ENCODE data around the gene ACAP1. TPM values are rescaled to one million over a fixed set of nuclear protein-coding genes. Genes with fewer than 3 reads are reported as not detected.

Gene ACAP1
- total and polyA plus RNA-seq, 9 of the 15 experiments (the other 6 are each of a cell fraction or from before 2014, with no cell fraction given) = 0.15 to 8.5 (median 2.4) TPM

- in situ Hi-C loops (cut with MboI) = no loop called here
- Histone ChIP-seq H3K9me1 (ENCODE audit: control insufficient read depth, insufficient read depth, low read length) (no peaks in the 10 kb centered on the region), H3K79me2 (ENCODE audit: control insufficient read depth, insufficient read depth, low read length) (peaks cover 8% of the 10 kb centered on the region), H3K27ac (ENCODE audit: extremely low read depth, low read depth, low read length) (no peak overlapping the region), H3K36me3 (ENCODE audit: control insufficient read depth, insufficient read depth, low read length) (no peaks in the 10 kb centered on the region), H3K9me3 (replicated peaks; ENCODE audit: control insufficient read depth, insufficient read depth, low read depth, low read length) (no peaks in the 10 kb centered on the region), H4K20me1 (replicated peaks; ENCODE audit: control insufficient read depth, insufficient read depth, low read length) (no peaks in the 10 kb centered on the region), H3K27me3 (ENCODE audit: control insufficient read depth in 2 of 2, insufficient read depth in 2 of 2, low read length in 2 of 2) (no peaks in the 10 kb centered on the region), H3K4me1 (replicated peaks in 1 of 2; ENCODE audit: control insufficient read depth in 2 of 2, insufficient read depth in 2 of 2, low read length in 2 of 2) (peaks cover 3 to 64% of the 10 kb centered on the region in 2 experiments; a peak in 3 of 5 replicates), H2AFZ (ENCODE audit: low read depth, low read length) (no peak overlapping the region), H3K4me2 (ENCODE audit: insufficient read depth, low read length) (no peak overlapping the region), H3K9ac (ENCODE audit: insufficient read depth in 1 of 2, low read depth in 2 of 2, low read length in 2 of 2) (peak overlapping the region in 1 of 2 experiments; percentile 55; a peak in 1 of 4 replicates), H3K4me3 (no peak overlapping the region)
- ATAC-seq = no peak
- TF ChIP-seq HNRNPH1 (optimal IDR thresholded peaks at IDR 0.05; ENCODE audit: low read depth, low read length) (no peak), HMG20B (CRISPR knock-in tag; IDR thresholded peaks at IDR 0.05) (no peak), KDM5B (IDR thresholded peaks at IDR 0.05; ENCODE audit: insufficient replicate concordance, low read depth, low read length) (peak; percentile 8), CTCFL (IDR thresholded peaks at IDR 0.05; ENCODE audit: borderline replicate concordance, insufficient read depth, low read depth, low read length, poor library complexity, severe bottlenecking) (no peak), SRF (CRISPR knock-in tag; IDR thresholded peaks at IDR 0.05) (no peak), CHCHD3 (CRISPR knock-in tag; IDR thresholded peaks at IDR 0.05) (no peak)
- intact Hi-C loops (cut with micrococcal nuclease) = no loop called here
- 79% methylated on average over 12 of the region's 19 CpGs for WGBS (ENCODE audit: insufficient coverage, low coverage, missing lambda C conversion rate)
- no peak for DNase-seq (ENCODE audit: extremely low read depth in 1 of 4, low spot score in 3 of 4)
- ChIA-PET CTCF (ENCODE audit: low intra/inter-chr PET ratio) (interaction anchor here (0.6 kb wide), 2 partner anchors 76 to 166 kb away, joined by 3 to 9 read pairs; no protein-coding TSS in a partner anchor), POLR2A (interaction anchor here (0.6 to 4.6 kb wide), 3 partner anchors 12 to 139 kb away, joined by 3 to 15 read pairs (median 6); partner anchors contain the start of gene ACAP1)
- no TSS peak for BruUV-seq (replicated peaks)
- no peak for FAIRE-seq
Measured at GRCh38 chr17:7348478-7349242, 12.3 kb downstream of the ACAP1 start.

Measured in K562 (cell line).